Right ventricle myocardium inferior (tissue), 1 donor: ENCODE data around the gene FCN2. TPM values are rescaled to one million over a fixed set of nuclear protein-coding genes. Genes with fewer than 3 reads are reported as not detected.

Source experiments
- ATAC-seq: fragments of 200-7000 bp; cut with Tn5 transposase; one replicate; pipeline ENCODE4 v1.9.1; 2020; ENCODE audit warnings: mild to moderate bottlenecking, moderate library complexity
- DNase-seq: peaks from one replicate; pipeline ENCODE4 v3.0.0; 2021; ENCODE audit errors: missing footprints
- intact Hi-C: fragments of 100-400 bp; cut with DNase I; formaldehyde crosslinking; loops from one replicate; pipeline ENCODE4 v1.11.0; 2022
- total RNA-seq: library from RNA; stranded (reverse); fragmentation: NEBNext Ultra II Directional; extraction: Animal tissue kit (Norgen Biotek cat#: 25700); gene quantifications from one replicate; pipeline ENCODE4 v1.2.1, GENCODE V29; 2021
- donor health status: DM: no; HTN: yes; CAD: no; lungs with severe emphysema.

FCN2 gene
- total RNA-seq, 1 donor from 2014 or later: not detected

DNA sequence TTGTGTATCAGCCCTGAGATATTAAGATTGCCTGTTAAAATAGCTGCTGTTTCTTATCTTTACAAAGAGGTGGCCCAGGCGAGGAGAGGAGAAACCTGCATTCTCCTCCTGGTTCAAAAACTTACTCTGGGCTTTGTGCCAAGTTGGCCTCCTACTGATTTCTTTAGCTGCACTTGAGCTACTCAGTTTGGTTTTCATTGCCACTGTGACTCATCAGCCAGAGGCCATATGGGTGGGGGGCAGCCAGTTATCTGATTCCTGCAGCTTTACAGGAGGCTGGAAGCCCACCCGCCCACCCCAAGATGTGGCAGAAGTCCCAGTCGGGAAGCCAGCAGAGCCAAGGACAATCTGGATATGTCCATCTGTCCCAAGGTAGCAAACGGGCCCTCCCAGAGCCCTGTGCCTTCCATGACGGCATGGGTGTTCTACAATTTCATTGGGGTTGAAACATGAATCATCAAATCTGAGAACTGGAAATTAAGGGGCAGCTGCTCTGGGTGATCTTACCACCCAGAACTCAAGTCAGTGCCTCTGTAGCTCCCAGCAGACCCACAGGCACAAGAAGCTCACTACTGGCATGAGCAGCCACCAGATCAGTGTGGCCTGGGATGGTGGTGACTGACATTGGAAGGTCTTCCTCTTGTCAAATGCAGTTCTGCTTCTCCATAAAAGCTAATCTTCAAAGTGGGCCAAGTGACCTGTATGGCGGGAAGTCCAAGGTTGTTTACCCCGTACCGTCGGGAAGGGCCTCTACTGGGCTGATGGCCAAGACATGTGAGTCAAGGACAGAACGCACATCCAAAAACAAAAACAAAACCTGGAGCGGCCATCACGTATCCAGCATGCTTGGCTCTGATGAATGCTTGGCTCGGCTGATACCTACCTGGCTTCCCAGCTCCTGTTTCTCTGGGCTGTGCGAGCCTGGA is 15.6 kb downstream of the FCN2 start:
- DNase-seq (no peak), ATAC-seq (peak; percentile 76)
- intact Hi-C loops: loop anchor here (1.0 to 2.0 kb wide), 2 partner anchors 48 to 117 kb away; no protein-coding TSS in a partner anchor

DNA sequence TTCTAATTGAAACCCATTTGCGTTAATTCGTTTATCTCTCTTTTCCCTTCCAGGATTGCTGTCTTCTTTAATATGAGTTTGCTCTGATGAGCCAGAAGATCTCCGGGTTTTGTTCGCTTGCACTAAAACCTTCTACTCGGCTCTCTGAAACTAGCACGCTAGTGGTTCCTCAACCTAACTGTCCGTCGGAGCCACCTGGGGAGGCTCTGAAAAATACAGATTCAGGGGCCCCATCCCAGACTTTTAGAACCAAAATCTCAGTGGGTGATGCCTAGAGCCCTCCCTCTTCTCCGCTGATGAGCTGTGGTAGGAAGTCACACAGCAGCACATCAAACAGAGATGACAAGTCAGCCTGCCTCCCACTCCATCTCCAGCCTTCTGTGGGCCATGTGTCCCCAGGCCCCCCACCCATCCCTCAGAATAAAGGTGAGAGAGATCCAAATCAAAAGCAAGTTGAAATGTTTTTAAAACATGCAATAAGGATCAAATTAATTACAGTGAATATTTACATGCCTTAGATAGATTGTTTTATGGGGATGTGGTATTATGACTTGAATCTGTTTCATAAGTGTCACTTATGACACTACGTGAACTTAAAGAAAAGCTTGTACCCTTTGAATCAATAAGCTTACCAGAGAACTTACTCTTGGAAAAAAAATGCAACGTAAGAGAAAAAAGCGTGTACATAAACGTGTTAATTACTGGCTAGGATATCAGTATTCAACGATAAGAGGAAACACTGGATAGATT is 16.4 kb downstream of the FCN2 start:
- no peak for ATAC-seq
- no peak for DNase-seq
- intact Hi-C loops: loop anchor here (1.0 to 2.0 kb wide), 2 partner anchors 47 to 118 kb away; no protein-coding TSS in a partner anchor

DNA sequence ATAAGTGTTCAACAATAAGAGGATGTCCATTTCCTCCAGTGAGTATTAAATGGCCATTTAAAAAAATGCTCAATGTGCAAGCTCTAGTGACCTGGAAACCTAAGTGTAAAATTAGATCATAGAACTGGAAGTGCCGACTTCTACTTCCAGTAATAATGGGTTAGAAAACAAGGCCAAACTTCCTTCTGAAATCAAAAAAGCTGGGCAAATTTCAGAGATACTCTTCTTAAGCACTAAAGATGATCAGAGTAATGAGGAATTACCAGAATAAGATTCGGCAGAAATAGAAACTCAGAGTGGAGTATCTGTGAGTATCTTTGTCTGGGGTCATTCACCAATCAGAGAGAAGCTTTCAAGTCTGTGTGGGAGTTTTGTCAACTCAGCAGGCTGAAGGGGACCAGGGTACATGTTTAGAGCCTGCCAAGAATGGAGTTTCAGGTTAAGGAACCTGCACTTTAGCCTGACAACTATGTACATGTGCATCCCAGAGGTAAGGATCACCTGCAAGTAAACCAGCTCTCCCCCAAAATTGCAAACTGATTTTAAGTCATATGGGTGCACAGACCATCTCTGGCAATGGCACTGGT is 17.1 kb downstream of the FCN2 start:
- DNase-seq (no peak), ATAC-seq (no peak)
- intact Hi-C loops: loop anchor here (2.0 kb wide), 1 partner anchor 119 kb away; no protein-coding TSS in a partner anchor

DNA sequence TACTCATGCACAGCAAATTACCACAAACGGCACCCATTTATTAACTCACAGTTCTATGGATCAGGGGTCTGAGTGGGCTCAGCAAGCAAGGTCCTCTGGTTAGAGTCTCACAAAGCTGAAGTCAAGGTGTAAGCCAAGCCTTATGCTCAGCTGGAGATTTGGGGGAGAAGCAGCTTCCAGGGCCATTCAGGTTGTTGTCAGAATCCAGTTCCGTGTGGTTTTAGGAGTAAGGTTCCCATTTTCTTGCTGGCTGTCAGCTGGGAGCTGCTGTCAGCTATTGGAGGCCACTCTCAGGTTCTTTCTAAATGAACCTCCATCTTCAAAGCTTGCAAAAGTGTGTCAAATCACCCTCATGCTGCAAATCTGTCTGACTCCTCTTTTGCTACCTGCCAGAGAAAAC is 17.7 kb downstream of the FCN2 start:
- no peak for DNase-seq
- intact Hi-C loops: no loop called here
- ATAC-seq: no peak

DNA sequence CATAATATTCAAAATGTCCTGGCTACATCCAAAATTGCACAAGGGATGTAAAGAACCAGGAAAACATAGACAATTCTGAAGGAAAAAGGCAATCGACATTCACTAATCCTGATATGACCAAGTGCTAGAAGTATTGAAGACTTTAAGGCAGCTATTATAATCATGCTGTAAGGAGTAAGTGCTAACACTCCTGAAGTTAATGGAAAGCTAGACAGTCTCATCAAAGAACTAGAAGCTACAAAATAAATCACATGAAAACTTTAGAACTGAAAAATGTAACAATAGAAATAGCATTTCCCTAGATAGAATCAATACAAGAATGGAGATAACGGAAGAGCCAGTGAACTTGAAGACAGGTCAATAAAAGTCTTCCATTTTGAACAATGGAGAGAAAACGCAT is 18.6 kb downstream of the FCN2 start:
- ATAC-seq (no peak), DNase-seq (no peak)
- intact Hi-C loops: no loop called here

DNA sequence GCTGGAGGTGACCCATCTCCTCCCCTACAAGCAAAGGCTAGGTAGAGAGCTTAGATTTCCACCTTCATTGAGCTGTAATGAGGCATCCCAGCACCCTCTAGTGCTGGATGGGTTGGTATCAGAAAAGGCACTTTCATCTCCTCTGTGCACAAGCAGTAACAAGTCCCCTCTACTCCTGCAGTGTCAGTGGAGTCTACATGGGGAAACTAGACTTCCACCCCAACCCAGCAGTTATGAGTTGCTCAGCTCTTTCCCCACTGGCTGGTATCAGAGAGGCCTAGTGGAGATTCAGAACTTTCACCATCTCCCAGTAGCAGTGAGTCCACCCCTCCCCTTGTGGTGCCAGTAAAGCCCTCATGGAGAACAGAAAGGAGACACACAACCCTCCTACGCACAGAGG is 19.2 kb downstream of the FCN2 start:
- intact Hi-C loops: no loop called here
- DNase-seq (no peak), ATAC-seq (no peak)

DNA sequence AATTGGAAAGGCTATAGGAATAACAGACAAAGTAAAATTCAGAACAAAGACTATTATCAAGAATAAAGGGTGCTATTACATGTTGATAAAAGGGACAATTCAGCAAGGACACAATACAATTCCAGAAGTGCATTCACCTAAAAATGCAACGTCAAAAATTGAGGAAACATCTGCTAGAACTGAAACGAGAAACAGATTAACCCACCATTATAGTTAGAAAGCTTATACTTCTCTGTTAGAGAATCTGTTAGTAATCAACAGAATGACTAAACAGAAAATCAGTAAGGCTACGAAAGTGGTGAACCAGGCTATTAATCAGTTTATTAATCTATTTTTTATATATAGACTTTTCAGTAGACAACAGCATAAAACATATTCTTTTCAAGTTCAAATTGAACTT is 22.3 kb downstream of the FCN2 start:
- ATAC-seq (no peak), DNase-seq (no peak)
- intact Hi-C loops: no loop called here

DNA sequence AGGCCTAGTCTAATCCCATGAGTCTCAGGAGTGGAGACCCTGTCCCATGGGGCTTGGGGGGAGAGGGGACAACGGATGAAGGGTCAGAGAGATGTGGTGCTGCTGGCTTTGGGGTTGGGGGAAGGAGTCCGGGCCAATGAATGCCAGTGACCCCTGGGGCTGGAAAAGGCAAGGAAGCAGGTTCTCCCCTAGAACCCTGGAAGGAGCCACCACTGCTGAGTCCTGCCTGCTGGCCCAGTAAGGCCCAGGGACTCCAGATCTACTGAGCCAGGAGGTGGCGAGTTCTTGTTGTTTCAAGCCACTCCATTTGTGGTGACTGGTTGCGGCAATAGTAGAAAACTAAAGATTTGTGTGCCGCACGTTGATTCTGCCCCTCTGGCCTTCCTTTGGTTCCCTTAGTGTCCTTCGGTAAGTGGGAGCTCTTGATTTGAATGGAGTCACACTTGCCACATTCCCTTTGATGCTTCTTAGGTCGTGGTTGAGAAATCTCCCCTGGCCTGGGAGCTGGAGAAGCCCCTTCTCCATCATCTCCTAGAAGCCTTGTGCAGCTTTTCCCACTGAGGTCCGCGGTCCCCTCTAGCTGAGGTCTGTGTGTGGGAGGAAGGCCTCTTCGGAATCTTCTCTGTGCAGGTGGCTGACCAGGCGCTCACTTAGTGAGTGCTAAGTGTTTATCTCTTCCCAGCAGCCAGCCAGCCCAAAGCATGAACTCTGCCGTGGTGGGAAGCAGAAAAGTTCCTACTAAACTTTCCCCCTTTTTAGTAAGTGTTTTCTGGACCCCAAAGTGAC is 28.1 kb downstream of the FCN2 start:
- intact Hi-C loops: no loop called here
- no peak for DNase-seq
- no peak for ATAC-seq

DNA sequence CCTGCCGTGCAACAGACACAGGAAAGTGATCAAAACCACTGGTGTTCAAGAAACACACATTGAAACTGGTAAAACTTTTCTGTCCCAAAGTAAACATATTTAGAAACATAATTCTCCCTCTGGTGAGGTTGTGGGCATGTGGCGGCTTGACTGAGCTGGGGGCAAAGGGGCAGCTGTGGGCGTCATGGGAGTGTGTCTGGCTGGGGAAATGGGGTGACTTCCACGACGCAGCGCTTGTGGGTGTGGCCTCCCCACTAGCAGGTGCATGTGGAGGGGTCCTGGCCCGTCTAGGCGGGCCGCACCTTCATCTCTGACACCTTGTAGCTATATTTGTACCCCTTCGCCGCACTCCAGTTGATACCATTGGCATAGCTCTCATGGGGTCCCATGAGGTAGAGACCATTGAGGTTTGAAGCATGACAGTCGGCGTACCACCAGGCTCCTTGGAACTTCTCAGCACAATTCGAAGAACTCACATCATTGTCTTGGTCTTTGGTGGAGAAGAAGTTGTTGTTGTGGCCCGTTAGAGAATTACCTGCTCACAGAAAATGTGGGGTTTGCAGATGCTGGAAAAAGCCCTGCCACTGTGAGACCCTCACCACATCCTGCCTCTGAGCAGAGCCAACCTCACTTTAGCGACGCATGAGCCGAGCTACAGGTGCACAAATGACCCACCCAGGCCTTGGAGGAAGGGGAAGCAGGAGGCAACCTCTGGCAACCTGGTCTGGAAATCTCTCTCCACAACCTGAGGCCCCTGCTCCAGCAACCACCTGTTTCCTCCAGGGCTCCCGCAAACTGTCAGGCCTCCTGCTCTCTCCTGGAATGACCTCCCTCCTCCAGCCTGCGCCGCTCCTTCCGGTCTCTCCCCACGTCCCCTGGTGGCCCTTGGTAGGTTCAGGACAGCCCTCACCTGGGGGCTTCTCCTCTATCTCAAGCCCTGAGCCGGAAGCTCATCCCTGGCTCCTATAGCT is 29.2 kb downstream of the FCN2 start:
- no peak for DNase-seq

DNA sequence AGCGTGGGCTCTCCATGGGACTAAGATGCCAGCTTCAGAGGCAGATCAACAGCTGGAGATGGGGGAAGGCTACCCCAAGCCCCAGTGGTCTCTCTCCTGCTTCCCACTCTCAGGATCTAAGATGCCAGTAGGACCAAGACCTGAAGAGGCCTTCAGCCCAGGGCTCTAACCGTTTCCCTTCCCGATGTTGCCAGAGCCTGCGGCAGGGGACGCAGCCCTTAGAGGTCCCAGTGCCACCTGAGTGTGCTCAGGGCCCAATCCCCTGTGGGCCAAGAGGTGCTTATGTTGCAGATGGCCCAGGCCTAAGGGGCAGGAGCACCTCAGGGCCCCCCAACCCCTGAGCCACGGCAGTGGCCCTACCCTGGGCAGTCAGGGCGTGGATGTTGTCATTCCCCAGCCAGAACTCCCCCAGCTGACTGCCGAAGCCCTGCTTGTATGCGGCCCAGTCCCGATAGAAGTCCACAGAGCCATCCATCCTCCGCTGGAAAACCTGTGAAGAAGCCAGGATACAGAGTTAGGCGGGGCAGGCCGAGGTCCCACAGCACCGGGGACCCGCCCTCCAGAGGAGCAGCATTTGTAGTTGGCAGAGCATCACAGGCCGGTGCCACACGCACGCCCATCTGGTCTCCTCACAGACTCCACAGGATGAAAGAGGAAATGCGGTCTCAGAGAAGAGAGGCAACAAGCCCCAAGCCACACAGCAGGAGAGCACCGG is 31.7 kb downstream of the FCN2 start:
- intact Hi-C loops: no loop called here
- DNase-seq (no peak), ATAC-seq (no peak)

More for the DNA sequence above, 29.2 kb downstream of the FCN2 start:
- ATAC-seq: no peak
- intact Hi-C loops: no loop called here

DNA sequence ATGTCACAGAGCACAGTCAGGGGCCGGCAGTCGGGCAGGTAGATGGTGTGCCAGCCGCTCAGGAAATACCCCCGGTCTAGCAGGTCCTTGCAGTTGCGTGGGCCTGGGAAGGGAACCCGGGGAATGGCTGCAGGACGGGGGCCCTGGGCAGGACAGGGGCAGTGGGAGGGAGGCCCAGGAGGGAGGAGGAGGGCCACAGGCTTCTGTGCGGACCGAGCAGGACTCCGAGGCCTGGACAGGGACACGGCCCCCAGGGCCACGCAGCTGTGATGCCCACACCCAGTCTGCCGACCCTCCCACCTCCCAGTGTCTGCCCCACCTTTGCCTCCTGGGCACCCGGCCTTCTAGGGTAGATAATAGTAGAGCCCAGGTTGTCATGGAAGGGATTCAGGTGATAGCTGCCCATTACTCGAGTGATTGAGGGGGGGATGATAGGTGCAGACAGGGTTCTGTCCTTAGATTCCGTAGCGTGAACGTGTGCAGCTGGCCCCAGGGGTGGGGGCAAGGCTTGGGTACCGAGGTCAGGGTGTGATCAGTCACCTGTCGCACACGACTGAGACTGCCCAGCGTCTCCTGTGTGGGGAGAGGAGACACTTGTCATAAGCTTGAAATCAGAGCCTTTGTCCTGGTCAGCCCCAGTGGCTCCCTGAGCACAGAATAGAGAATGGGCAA is 32.6 kb downstream of the FCN2 start:
- intact Hi-C loops: no loop called here
- DNase-seq: no peak
- ATAC-seq: no peak

DNA sequence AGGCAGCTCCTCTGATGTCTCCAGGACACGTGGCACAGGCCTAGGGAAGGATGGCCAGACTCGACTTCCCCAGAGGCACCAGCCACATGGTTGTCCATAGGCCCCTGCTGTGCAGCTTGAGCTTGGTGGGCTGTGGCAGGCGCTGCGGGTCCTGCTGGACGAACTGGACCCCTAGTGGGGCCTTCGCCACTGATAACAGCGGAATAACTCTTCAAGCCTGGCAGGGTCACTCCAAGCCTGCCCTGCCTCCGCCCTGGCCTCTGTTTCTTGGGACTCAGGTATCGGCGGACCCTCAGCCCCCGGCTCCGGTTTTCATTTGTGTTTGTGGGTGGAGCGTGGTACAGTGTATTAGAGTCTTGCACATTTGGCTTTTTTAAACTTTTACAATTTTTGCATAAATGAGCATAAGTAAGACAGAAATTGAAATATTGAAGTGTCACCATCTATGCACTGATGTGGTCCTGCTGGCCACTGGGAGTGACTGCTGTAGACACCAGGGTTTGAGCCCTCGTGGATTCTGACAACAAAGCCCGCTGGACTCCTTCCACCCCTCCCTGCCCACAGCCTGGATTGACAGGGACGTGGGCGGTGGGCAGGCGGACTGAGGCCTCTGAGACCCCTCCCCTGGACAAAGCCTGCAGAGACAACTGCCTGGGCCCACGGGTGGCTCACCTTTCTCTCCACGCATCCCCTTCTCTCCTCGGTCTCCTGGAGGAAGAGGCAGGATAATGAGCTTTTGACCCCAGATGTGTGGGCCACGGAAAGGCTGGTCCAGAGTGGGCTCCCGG is 33.3 kb downstream of the FCN2 start:
- no peak for ATAC-seq
- intact Hi-C loops: no loop called here
- no peak for DNase-seq

DNA sequence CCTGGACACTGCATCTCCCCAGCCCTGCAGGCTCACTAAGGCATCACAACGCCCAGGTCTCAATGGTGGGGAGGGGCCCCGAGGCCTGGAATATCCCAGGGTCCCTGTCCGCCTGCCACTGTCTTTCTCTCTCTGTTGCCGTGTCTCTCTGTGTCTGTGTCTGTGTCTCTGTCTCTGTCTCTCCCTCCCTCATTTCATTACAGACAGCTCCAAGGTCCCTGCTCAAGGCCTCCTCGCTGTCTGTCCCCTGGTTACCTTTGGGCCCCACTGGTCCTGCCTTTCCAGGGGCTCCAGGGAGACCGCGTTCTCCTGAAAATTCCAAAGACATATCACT is 33.9 kb downstream of the FCN2 start:
- intact Hi-C loops: no loop called here
- DNase-seq (no peak), ATAC-seq (no peak)

DNA sequence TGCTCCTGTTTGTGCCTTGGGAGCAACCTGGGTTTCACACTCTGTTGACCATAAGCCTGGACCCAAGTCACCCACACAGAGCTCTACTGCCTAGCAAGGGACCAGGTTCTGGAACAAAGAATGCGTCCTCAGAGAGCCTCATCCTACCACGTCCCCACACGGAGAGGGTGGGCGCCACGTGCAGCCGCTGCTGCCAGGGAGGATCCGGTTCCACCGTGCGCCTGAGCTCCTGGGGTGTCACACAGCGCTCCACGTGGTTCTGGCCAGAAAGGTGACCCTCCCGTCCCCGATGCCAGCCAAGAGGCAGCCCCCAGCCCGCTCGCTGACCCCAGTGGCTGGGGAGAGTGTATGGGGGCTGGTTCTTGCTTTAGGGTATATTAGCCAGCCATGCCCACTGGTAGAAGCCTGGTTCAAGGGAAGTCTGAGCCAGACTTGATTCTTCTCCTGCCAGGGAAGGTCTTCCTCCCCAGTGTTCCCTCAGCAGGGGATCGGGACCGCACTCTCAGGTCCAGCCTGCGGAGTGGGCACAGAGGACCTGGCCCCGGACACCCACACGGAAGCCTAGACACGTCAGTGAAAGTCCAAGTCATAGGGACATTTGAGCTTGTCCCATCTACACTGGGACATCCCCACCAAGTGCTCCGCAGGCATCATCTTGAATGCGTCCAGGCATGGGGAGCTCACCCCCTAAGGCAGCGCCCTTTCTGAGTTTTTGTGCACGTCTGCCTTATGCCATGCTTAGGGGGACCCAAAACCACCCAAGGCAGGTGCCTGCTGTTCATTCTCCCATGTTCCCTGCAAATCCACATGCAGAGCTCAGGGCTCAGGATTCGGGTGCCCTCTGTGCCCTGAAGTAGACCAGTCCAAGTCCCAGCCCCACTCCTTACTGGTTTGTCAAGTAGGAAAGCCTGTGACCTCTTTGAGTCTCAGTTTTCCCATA is 34.7 kb downstream of the FCN2 start:
- intact Hi-C loops: no loop called here
- no peak for ATAC-seq
- DNase-seq: no peak

DNA sequence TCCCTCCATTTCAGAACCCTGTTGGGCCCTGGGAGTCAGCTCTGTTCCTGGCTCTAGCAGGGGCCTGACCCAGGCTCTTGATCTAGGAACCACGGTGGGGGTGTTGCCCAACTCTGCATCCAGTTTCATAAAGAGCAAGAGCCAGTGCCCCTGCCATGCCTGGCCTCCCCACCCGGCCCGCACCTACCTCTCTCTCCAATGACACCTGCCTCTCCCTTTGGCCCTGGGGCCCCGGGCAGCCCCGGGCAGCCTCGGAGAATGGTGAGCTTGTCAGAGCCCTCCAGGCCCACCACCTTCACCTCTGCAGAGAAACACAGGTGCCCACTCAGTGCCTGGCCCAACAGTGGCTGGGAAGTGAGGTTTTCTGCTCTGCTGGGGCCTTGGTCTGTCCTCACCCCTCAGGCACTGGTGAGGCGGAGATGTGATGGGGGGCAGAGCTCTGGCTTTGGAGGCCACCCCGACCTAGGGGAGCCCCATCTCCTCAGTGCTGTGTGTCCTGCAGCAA is 35.6 kb downstream of the FCN2 start:
- ATAC-seq (no peak), DNase-seq (no peak)
- intact Hi-C loops: no loop called here
